ENCODE measurements around the gene KIFC1. TPM values are rescaled to one million over a fixed set of nuclear protein-coding genes. Genes with fewer than 3 reads are reported as not detected.

The KIFC1 gene
- total RNA-seq, 1 experiment from 2014 or later, result 65.3 TPM

DNA sequence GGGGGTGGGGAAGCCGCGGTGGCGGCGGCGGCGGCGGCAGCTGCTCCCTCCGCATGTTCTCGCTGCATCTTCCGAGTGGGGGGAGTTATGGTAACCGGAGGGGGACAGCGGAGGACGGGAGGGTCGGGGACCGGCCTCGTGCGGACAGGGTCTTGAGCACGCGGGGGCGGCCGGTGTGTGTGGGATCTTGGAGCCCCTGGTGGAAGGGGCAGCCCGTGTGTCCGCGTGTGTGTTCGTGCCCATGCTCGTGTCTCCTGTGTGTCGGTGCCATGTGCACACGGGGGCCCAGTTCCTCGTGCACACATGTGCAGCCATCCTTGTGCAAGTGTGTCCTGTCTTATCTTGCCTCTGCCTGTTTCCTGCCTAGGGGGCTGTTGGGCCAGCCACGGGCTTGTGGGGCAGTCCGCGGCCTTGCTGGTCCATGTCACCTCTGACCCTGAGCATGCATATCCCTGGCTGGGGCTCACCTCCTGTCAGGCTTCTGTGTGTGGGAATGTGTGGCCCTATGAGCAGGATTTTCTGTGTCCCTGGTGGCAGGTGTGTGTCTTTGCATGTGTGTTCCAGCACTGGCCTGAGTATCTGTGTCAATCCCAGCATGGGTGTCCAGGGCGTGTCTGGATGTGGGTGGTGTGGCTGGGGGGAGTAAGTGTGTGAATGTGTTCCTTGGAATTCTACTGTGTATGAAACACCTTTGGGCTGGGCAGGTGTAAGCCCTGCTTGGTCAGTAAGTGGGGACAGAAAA lies 36.8 kb downstream of the KIFC1 start:
- H3K27me3 ChIP-seq (replicated peaks; ENCODE audit: control insufficient read depth, insufficient read depth, low read length), result no peaks in the 10 kb centered on the region
- ChIA-PET CTCF (no interaction called here), POLR2A (no interaction called here)
- intact Hi-C loops (cut with micrococcal nuclease; ENCODE audit: unreplicated experiment), result loop anchor here (2.0 to 5.0 kb wide), 3 partner anchors 26 to 144 kb away; partner anchors contain the start of genes RGL2 and ZBTB9
- BruUV-seq (replicated peaks), result no TSS peak
- Mint-ChIP-seq H3K4me1 (ENCODE audit: low read depth, unreplicated experiment) (peaks cover 38% of the 10 kb centered on the region), H3K27me3 (ENCODE audit: insufficient read depth, unreplicated experiment) (no peaks in the 10 kb centered on the region), H3K36me3 (ENCODE audit: insufficient read depth, unreplicated experiment) (peaks cover 7% of the 10 kb centered on the region), H3K27ac (ENCODE audit: unreplicated experiment) (peak overlapping the region; percentile 87), H3K4me3 (ENCODE audit: unreplicated experiment) (peak overlapping the region; percentile 81), H3K9me3 (ENCODE audit: unreplicated experiment) (no peaks in the 10 kb centered on the region)
- TF ChIP-seq, protein P1, sequence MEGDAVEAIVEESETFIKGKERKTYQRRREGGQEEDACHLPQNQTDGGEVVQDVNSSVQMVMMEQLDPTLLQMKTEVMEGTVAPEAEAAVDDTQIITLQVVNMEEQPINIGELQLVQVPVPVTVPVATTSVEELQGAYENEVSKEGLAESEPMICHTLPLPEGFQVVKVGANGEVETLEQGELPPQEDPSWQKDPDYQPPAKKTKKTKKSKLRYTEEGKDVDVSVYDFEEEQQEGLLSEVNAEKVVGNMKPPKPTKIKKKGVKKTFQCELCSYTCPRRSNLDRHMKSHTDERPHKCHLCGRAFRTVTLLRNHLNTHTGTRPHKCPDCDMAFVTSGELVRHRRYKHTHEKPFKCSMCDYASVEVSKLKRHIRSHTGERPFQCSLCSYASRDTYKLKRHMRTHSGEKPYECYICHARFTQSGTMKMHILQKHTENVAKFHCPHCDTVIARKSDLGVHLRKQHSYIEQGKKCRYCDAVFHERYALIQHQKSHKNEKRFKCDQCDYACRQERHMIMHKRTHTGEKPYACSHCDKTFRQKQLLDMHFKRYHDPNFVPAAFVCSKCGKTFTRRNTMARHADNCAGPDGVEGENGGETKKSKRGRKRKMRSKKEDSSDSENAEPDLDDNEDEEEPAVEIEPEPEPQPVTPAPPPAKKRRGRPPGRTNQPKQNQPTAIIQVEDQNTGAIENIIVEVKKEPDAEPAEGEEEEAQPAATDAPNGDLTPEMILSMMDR (IDR thresholded peaks at IDR 0.05; ENCODE audit: insufficient read depth in 1 of 2, low read depth in 1 of 2, low read length in 1 of 2, severe bottlenecking in 1 of 2, unreplicated experiment in 1 of 2), result peak; percentile 28 to 47
- no peaks in the 10 kb centered on the region for H3K36me3 ChIP-seq (ENCODE audit: control insufficient read depth, insufficient read depth, low read length)
- H3K9me3 ChIP-seq, result no peaks in the 10 kb centered on the region
- peak overlapping the region; percentile 63 for H3K4me3 ChIP-seq (ENCODE audit: low read depth, low read length)
- H3K4me1 ChIP-seq, result peaks cover 59% of the 10 kb centered on the region
- DNase-seq, result peak; percentile 64 to 74

DNA sequence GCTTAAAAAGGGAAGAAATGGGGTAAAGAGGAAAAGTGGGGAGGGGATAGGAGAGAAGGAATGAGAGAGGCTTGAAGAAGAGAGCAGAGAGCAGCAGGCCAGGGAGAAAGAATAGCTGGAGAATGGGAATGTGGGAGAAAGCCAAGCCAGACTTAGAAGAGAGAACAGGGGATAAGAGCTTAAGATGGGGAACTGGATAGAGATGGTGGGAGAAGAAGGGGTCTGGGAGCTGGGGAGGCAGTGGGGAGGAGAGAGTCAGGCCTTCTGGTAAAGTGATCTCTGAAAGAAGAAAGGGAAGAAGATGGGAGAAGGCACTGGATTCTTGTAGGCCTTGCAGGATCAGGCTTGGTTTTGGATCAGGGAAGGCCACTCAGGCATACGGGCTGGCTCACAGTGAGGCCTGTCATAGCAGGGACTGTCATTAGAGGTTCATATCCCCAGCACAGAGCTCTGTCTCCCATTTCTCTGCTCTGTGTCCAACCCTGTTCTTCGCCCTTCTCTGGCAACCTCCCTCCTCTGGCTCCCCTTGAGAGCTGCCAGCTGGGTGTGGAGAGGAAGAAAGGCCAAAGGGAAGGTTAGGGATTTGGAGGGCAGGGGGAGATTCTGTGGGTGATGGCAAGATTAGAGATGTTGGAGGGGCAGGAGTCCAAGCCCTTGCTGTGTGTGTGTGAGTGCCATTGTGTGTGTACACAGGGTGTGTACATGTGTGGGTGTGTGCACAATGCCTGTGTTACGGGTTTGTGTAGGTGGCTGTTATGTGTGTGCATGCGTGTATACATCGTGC lies 37.5 kb downstream of the KIFC1 start:
- no peaks in the 10 kb centered on the region for H3K9me3 Mint-ChIP-seq (ENCODE audit: unreplicated experiment)
- peak overlapping the region; percentile 87 for H3K27ac Mint-ChIP-seq (ENCODE audit: unreplicated experiment)
- H3K9me3 ChIP-seq, result no peaks in the 10 kb centered on the region
- ChIA-PET CTCF (no interaction called here), POLR2A (no interaction called here)
- intact Hi-C loops (cut with micrococcal nuclease; ENCODE audit: unreplicated experiment), result loop anchor here (2.0 to 5.0 kb wide), 3 partner anchors 26 to 143 kb away; partner anchors contain the start of genes RGL2 and ZBTB9
- no peak for DNase-seq
- BruUV-seq (replicated peaks), result no TSS peak
- peaks cover 33% of the 10 kb centered on the region for H3K4me1 Mint-ChIP-seq (ENCODE audit: low read depth, unreplicated experiment)
- H3K4me3 ChIP-seq (ENCODE audit: low read depth, low read length), result no peak overlapping the region
- H3K4me1 ChIP-seq, result peaks cover 59% of the 10 kb centered on the region
- H3K27me3 Mint-ChIP-seq (ENCODE audit: insufficient read depth, unreplicated experiment), result no peaks in the 10 kb centered on the region
- peak overlapping the region; percentile 81 for H3K4me3 Mint-ChIP-seq (ENCODE audit: unreplicated experiment)
- peaks cover 7% of the 10 kb centered on the region for H3K36me3 Mint-ChIP-seq (ENCODE audit: insufficient read depth, unreplicated experiment)
- TF ChIP-seq, protein P1 (IDR thresholded peaks at IDR 0.05; ENCODE audit: insufficient read depth in 1 of 2, low read depth in 1 of 2, low read length in 1 of 2, severe bottlenecking in 1 of 2, unreplicated experiment in 1 of 2), result no peak
- H3K27me3 ChIP-seq (replicated peaks; ENCODE audit: control insufficient read depth, insufficient read depth, low read length), result no peaks in the 10 kb centered on the region
- no peaks in the 10 kb centered on the region for H3K36me3 ChIP-seq (ENCODE audit: control insufficient read depth, insufficient read depth, low read length)

DNA sequence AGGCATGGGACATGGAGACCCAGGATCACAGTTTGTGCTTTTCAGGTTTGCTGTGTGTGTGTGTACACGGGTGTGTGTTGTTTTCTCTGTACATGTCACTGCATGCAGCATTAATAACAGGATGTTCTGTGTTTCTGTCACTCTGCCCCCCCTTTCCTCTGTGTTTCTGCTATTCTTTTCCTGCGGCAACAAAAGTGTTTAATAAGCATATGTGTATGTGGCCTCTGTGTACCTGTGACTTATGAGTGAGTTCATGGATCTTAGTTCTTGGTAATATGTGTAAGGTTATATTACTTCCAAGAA lies 38.1 kb downstream of the KIFC1 start:
- TF ChIP-seq, protein P1 (IDR thresholded peaks at IDR 0.05; ENCODE audit: insufficient read depth in 1 of 2, low read depth in 1 of 2, low read length in 1 of 2, severe bottlenecking in 1 of 2, unreplicated experiment in 1 of 2), result no peak
- H3K27ac Mint-ChIP-seq (ENCODE audit: unreplicated experiment), result no peak overlapping the region
- peaks cover 57% of the 10 kb centered on the region for H3K4me1 ChIP-seq
- H3K27me3 Mint-ChIP-seq (ENCODE audit: insufficient read depth, unreplicated experiment), result no peaks in the 10 kb centered on the region
- no TSS peak for BruUV-seq (replicated peaks)
- H3K4me1 Mint-ChIP-seq (ENCODE audit: low read depth, unreplicated experiment), result peaks cover 27% of the 10 kb centered on the region
- CTCF ChIA-PET, result no interaction called here
- H3K4me3 Mint-ChIP-seq (ENCODE audit: unreplicated experiment), result no peak overlapping the region
- no peaks in the 10 kb centered on the region for H3K9me3 Mint-ChIP-seq (ENCODE audit: unreplicated experiment)
- DNase-seq, result no peak
- POLR2A ChIA-PET, result no interaction called here
- no peaks in the 10 kb centered on the region for H3K36me3 ChIP-seq (ENCODE audit: control insufficient read depth, insufficient read depth, low read length)
- no peaks in the 10 kb centered on the region for H3K27me3 ChIP-seq (replicated peaks; ENCODE audit: control insufficient read depth, insufficient read depth, low read length)
- H3K4me3 ChIP-seq (ENCODE audit: low read depth, low read length), result no peak overlapping the region
- intact Hi-C loops (cut with micrococcal nuclease; ENCODE audit: unreplicated experiment), result loop anchor here (2.0 to 5.0 kb wide), 3 partner anchors 25 to 143 kb away; partner anchors contain the start of genes RGL2 and ZBTB9
- H3K9me3 ChIP-seq, result no peaks in the 10 kb centered on the region
- peaks cover 7% of the 10 kb centered on the region for H3K36me3 Mint-ChIP-seq (ENCODE audit: insufficient read depth, unreplicated experiment)
